Stimulated activated CD4-positive, alpha-beta T cell treated with anti-CD3 and anti-CD28 coated beads, Interleukin-12 subunit alpha, Interleukin-12 subunit beta, amount 100 ng/mL, for 24 hours (primary cell): ENCODE measurements around the gene ULK2.
"Not testable (repeated sequence)": the region's sequence is repeated elsewhere in the genome, so short reads cannot be mapped to it uniquely, and the experiment has no call there.

ENCODE experiments used
- DNase-seq, 2 experiments: peaks; one replicate each; pipeline ENCODE4 v3.0.0-alpha.2; 2020; ENCODE audit warnings: low read depth in 2 of 2

Gene ULK2

DNA sequence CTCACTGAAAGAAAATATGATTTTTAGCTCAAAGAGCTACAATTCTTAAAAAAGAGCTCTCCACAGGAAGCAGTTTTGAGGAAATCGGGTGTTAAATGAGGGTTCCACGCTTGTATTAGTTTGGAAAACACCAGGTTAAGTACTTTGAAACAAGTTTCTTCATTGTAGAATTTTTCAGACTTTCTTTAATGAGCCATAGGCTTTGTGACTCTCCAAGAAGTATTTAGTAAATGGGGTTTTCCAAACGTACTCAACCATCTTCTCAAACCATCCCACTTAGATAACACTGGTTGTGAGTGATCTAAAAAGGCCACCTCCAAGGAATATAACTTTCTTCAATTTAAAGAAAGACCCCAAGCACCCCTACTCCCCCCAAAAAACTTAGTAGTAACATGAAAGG is 2.7 kb downstream of the ULK2 start:
- DNase-seq: no peak

DNA sequence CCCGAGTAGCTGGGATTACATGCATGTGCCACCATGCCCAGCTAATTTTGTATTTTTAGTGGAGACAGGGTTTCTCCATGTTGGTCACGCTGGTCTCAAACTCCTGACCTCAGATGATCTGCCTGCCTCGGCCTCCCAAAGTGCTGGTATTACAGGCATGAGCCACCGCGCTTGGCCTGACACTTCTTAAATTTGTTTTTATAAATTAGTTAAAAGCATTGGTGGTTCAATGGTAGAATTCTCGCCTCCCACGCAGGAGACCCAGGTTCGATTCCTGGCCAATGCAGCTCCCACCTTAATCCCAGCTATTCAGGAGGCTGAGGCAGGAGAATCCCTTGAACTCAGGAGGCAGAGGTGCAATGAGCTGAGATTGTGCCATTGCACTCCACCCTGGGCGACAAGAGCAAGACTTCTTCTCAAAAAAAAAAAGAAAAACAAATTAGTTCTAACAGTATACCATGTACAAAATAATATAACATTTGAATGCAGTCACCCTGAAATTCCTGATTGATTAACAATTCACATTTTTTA is 7.0 kb downstream of the ULK2 start:
- DNase-seq: not testable (repeated sequence)

GRCh38 chr17:19857640-19858039 is 10.1 kb downstream of the ULK2 start:
- no peak for DNase-seq

- no peak for DNase-seq
These were observed 33.8 kb downstream of the ULK2 start for GRCh38 chr17:19833914-19834313.

DNA sequence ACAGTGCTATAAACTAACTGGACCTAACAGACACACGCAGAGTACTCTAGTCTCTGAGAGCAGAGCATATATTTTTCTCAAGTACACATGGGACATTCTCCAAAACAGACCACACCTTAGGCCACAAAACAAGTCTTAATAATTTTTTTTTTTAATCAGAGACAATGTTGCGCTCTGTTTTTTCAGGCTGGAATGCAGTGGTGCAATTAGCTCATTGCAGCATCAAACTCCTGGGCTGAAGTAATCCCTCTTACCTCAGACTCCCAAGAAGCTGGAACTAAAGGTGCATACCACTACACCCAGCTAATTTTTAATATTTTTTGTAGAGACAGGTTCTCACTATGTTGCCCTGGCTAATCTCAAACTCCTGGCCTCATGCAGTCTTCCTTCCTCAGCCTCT is 37.7 kb downstream of the ULK2 start:
- no peak for DNase-seq

- no peak for DNase-seq
These were observed 55.3 kb downstream of the ULK2 start for GRCh38 chr17:19812407-19812806.

DNA sequence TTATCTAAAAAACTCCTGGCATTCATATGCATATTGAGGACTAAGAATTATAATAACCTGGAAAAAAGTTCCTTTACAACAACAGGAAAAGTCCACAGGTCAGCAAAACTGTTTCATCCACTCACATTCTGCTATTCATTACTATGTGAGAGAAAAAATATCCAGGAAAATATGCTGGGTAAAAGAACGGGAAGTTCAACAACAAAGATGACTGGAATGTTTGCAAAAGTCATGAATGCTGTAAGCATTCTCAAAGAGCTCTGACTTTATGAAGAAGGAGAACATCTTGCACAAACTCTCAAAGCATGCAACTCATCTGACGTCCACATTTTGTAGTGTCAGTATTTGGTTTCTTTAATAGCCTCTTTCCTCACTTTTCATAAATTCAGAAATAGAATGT is 62.7 kb downstream of the ULK2 start:
- DNase-seq: no peak

GRCh38 chr17:19800571-19800970 is 67.2 kb downstream of the ULK2 start:
- DNase-seq: no peak

GRCh38 chr17:19799796-19800195 is 67.9 kb downstream of the ULK2 start:
- DNase-seq: no peak

DNA sequence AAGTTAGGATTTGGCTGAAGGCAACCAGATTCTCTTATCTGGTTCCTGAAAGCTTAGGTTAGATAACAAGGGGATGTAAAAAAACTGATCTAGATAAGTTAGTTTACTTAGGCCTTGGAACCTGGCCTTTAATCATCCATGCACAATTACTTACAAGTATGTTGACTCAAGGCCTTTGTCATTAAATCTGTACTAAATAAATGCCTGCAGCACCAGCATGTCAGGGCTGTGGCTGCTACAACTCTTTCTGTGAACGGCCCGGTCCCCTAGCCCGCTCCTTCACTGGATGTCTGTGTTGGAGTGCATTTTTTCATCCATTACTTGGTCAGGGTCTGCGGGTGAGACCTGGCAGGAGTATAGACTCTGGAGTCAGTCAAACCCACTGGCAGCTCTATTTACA is 71.3 kb downstream of the ULK2 start:
- no peak for DNase-seq

- no peak for DNase-seq
These were observed 75.7 kb downstream of the ULK2 start for GRCh38 chr17:19791918-19792550.

DNA sequence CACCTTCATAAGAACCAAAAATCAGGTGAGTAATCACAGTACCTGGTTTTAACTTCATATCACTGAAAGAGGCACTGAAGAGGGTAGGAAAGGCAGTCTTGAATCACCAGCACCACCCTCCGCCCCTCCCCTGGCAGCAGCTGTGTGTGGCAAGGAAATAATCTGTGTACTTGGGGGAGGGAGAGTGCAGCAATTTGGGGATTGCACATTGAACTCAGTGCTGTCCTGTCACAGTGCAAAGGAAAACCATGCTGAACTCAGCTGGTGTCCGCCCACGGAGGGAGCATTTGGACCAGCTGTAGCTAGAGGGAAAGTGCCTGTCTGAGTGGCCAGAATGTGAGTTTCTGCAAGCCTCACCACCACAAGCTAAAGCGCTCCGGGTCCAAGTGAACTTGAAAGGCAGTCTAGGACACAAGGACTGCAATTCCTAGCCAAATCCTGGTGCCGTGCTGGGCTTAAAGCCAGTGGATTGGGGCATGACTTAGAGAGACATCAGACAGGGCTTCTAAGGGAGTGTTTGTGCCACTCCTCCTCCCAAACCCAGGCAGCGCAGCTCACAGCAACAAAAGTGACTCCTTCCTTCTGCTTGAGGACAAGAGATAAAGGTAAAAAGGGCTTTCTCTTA is 79.9 kb downstream of the ULK2 start:
- no peak for DNase-seq

GRCh38 chr17:19785854-19786253 is 81.9 kb downstream of the ULK2 start:
- no peak for DNase-seq

GRCh38 chr17:19781488-19782458 is 86.0 kb downstream of the ULK2 start:
- no peak for DNase-seq

DNA sequence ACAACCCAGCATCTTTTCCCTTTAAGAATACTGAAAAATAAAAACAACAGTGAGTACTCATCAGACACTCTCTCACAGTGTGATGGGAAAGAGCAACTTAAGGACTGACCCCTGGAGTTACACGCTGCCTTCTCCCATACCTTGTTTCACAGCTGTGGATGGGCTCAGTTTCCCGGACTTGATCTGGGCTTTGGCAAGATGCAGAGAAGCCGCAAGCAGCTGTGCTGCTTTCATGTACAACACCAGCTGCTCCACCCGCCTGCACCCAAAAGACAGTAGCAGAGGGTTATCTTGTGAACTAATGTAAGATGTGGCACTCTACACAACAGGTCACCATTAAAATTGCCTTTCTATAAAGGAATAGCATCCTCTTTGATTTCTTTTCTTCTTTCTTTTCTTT is 86.9 kb downstream of the ULK2 start:
- DNase-seq: no peak

GRCh38 chr17:19773534-19773933 is 94.2 kb downstream of the ULK2 start:
- no peak for DNase-seq

DNA sequence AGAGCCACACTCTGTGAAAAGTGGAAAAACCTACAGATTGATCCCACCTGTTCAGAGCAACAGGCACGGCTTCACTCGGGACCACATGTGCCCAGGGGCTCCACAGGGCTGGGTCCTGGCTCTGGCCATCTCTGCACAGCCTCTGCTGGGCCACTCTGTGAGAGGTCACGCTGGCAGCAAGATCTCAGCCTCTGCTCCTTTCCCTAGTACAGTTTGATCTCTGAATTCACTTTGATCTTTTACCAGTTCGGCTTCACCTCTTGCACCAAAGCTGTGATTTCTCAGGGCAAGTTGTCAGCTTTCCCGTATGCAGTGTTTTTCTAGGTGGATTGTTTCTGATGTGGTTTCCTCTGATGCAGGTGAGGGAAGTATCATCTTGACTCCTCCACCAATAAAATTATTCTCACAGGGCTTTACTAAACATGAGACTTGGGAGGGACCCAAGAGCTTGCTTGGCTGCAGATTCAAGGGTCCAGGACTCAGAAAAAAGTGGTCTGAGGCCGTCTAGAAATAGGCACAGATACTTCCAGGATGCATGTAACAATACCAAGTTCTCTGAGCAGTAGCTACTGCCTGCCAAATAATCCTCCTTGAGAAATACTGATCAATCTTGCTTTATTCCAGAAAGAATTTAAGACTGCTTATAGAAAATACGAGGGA is 95.6 kb downstream of the ULK2 start:
- DNase-seq: no peak

GRCh38 chr17:19770985-19771735 is 96.6 kb downstream of the ULK2 start:
- DNase-seq: no peak

- DNase-seq: no peak
These were observed 97.6 kb downstream of the ULK2 start for GRCh38 chr17:19769946-19770652.

- no peak for DNase-seq
These were observed 99.5 kb downstream of the ULK2 start for GRCh38 chr17:19768046-19768782.
